AG08396 (cell line): Measurements from ENCODE around the gene PMIS2.
"Not testable (repeated sequence)": the region's sequence is repeated elsewhere in the genome, so short reads cannot be mapped to it uniquely, and the experiment has no call there.

Experiments
- DNase-seq: peaks from one replicate; pipeline ENCODE4 v3.0.0; 2012; ENCODE audit warnings: low spot score, mixed read lengths

The PMIS2 gene

GRCh38 chr19:35595026-35595425 is 9.1 kb downstream of the PMIS2 start:
- DNase-seq, result not testable (repeated sequence)

- no peak for DNase-seq
Observed at GRCh38 chr19:35595928-35596327, 10.0 kb downstream of the PMIS2 start.

- peak; percentile 27 for DNase-seq
Observed at GRCh38 chr19:35596366-35596999, 10.5 kb downstream of the PMIS2 start.

- no peak for DNase-seq
Observed at GRCh38 chr19:35601971-35602370, 16.0 kb downstream of the PMIS2 start.

GRCh38 chr19:35604436-35604835 is 18.5 kb downstream of the PMIS2 start:
- not testable (repeated sequence) for DNase-seq

GRCh38 chr19:35607170-35607569 is 21.2 kb downstream of the PMIS2 start:
- not testable (repeated sequence) for DNase-seq

- no peak for DNase-seq
Observed at GRCh38 chr19:35607661-35608060, 21.7 kb downstream of the PMIS2 start.

- no peak for DNase-seq
Observed at GRCh38 chr19:35608251-35608650, 22.3 kb downstream of the PMIS2 start.

- DNase-seq, result no peak
Observed at GRCh38 chr19:35609851-35610353, 23.9 kb downstream of the PMIS2 start.

- no peak for DNase-seq
Observed at GRCh38 chr19:35612224-35612558, 26.2 kb downstream of the PMIS2 start.

GRCh38 chr19:35612559-35613321 is 26.8 kb downstream of the PMIS2 start, which contains the start of gene HAUS5:
TSS of gene HAUS5 (plus strand) at chr19:35612735. CDS start at chr19:35612795, 60 bp downstream.
- DNase-seq, result peak; percentile 97

- DNase-seq, result no peak
Observed at GRCh38 chr19:35613574-35613973, 27.6 kb downstream of the PMIS2 start.

GRCh38 chr19:35615036-35615435 is 29.1 kb downstream of the PMIS2 start:
- no peak for DNase-seq

GRCh38 chr19:35618857-35619256 is 32.9 kb downstream of the PMIS2 start:
- no peak for DNase-seq

- DNase-seq, result no peak
Observed at GRCh38 chr19:35619290-35619923, 33.4 kb downstream of the PMIS2 start.

- no peak for DNase-seq
Observed at GRCh38 chr19:35620001-35620400, 34.0 kb downstream of the PMIS2 start.

- no peak for DNase-seq
Observed at GRCh38 chr19:35621708-35622107, 35.7 kb downstream of the PMIS2 start.

- DNase-seq, result no peak
Observed at GRCh38 chr19:35622750-35623149, 36.8 kb downstream of the PMIS2 start.

GRCh38 chr19:35623327-35624010 is 37.5 kb downstream of the PMIS2 start:
- no peak for DNase-seq

- DNase-seq, result no peak
Observed at GRCh38 chr19:35628264-35628564, 42.2 kb downstream of the PMIS2 start.

GRCh38 chr19:35628565-35629331 is 42.8 kb downstream of the PMIS2 start, which contains the start of gene RBM42:
TSS of gene RBM42 (plus strand) at chr19:35629036. CDS start at chr19:35629154, 118 bp downstream.
- DNase-seq, result peak; percentile 99

- DNase-seq, result no peak
Observed at GRCh38 chr19:35629332-35629633, 43.3 kb downstream of the PMIS2 start.
